Measurements from ENCODE around the gene BTD.

Gene BTD

GRCh38 chr3:15685927-15686326 is 84.4 kb downstream of the BTD start:
- H3K4me3 ChIP-seq (ENCODE audit: insufficient read depth, low read depth, low read length, poor library complexity, severe bottlenecking): no peak overlapping the region
- H3K4me1 ChIP-seq (ENCODE audit: control insufficient read depth, insufficient read depth, low read length, poor library complexity, severe bottlenecking): no peaks in the 10 kb centered on the region
- H3K27ac ChIP-seq (ENCODE audit: insufficient read depth, low read length, poor library complexity, severe bottlenecking): no peak overlapping the region
- H3K27me3 ChIP-seq (replicated peaks; ENCODE audit: control insufficient read depth, insufficient read depth, low read length, poor library complexity, severe bottlenecking): no peaks in the 10 kb centered on the region
- DNase-seq: no peak
- peaks cover 30% of the 10 kb centered on the region for H3K36me3 ChIP-seq (ENCODE audit: control insufficient read depth, insufficient read depth, low read length)
- H3K9me3 ChIP-seq (ENCODE audit: control insufficient read depth, low read length): no peaks in the 10 kb centered on the region

- Histone ChIP-seq H3K27ac (ENCODE audit: insufficient read depth, low read length, poor library complexity, severe bottlenecking) (no peak overlapping the region), H3K4me1 (ENCODE audit: control insufficient read depth, insufficient read depth, low read length, poor library complexity, severe bottlenecking) (no peaks in the 10 kb centered on the region), H3K36me3 (ENCODE audit: control insufficient read depth, insufficient read depth, low read length) (peaks cover 26% of the 10 kb centered on the region), H3K9me3 (ENCODE audit: control insufficient read depth, low read length) (no peaks in the 10 kb centered on the region), H3K4me3 (ENCODE audit: insufficient read depth, low read depth, low read length, poor library complexity, severe bottlenecking) (no peak overlapping the region), H3K27me3 (replicated peaks; ENCODE audit: control insufficient read depth, insufficient read depth, low read length, poor library complexity, severe bottlenecking) (no peaks in the 10 kb centered on the region)
- no peak for DNase-seq
These were observed 88.7 kb downstream of the BTD start for GRCh38 chr3:15690230-15690629.

GRCh38 chr3:15690748-15691147 is 89.2 kb downstream of the BTD start:
- peaks cover 31% of the 10 kb centered on the region for H3K36me3 ChIP-seq (ENCODE audit: control insufficient read depth, insufficient read depth, low read length)
- no peaks in the 10 kb centered on the region for H3K27me3 ChIP-seq (replicated peaks; ENCODE audit: control insufficient read depth, insufficient read depth, low read length, poor library complexity, severe bottlenecking)
- no peaks in the 10 kb centered on the region for H3K9me3 ChIP-seq (ENCODE audit: control insufficient read depth, low read length)

GRCh38 chr3:15693355-15693754 is 91.8 kb downstream of the BTD start:
- no peaks in the 10 kb centered on the region for H3K27me3 ChIP-seq (replicated peaks; ENCODE audit: control insufficient read depth, insufficient read depth, low read length, poor library complexity, severe bottlenecking)
- no peak overlapping the region for H3K4me3 ChIP-seq (ENCODE audit: insufficient read depth, low read depth, low read length, poor library complexity, severe bottlenecking)
- peaks cover 25% of the 10 kb centered on the region for H3K36me3 ChIP-seq (ENCODE audit: control insufficient read depth, insufficient read depth, low read length)
- no peak overlapping the region for H3K27ac ChIP-seq (ENCODE audit: insufficient read depth, low read length, poor library complexity, severe bottlenecking)
- H3K9me3 ChIP-seq (ENCODE audit: control insufficient read depth, low read length): no peaks in the 10 kb centered on the region
- DNase-seq: no peak
- no peaks in the 10 kb centered on the region for H3K4me1 ChIP-seq (ENCODE audit: control insufficient read depth, insufficient read depth, low read length, poor library complexity, severe bottlenecking)

More at GRCh38 chr3:15690748-15691147, 89.2 kb downstream of the BTD start:
- Histone ChIP-seq H3K27ac (ENCODE audit: insufficient read depth, low read length, poor library complexity, severe bottlenecking) (no peak overlapping the region), H3K4me3 (ENCODE audit: insufficient read depth, low read depth, low read length, poor library complexity, severe bottlenecking) (no peak overlapping the region), H3K4me1 (ENCODE audit: control insufficient read depth, insufficient read depth, low read length, poor library complexity, severe bottlenecking) (no peaks in the 10 kb centered on the region)
- DNase-seq: no peak

- H3K4me1 ChIP-seq (ENCODE audit: control insufficient read depth, insufficient read depth, low read length, poor library complexity, severe bottlenecking): no peaks in the 10 kb centered on the region
- no peaks in the 10 kb centered on the region for H3K9me3 ChIP-seq (ENCODE audit: control insufficient read depth, low read length)
- H3K36me3 ChIP-seq (ENCODE audit: control insufficient read depth, insufficient read depth, low read length): peaks cover 18% of the 10 kb centered on the region
- no peak for DNase-seq
- H3K27me3 ChIP-seq (replicated peaks; ENCODE audit: control insufficient read depth, insufficient read depth, low read length, poor library complexity, severe bottlenecking): no peaks in the 10 kb centered on the region
- H3K27ac ChIP-seq (ENCODE audit: insufficient read depth, low read length, poor library complexity, severe bottlenecking): no peak overlapping the region
- no peak overlapping the region for H3K4me3 ChIP-seq (ENCODE audit: insufficient read depth, low read depth, low read length, poor library complexity, severe bottlenecking)
These were observed 93.1 kb downstream of the BTD start for GRCh38 chr3:15694628-15695027.

Data from effector memory CD4-positive, alpha-beta T cell (primary cell).